GM12801 (cell line): ENCODE results near the gene CTBP2.

Experiments
- CTCF ChIP-seq: IDR thresholded peaks from one replicate; pipeline ENCODE4 v1.5.1; 2011; ENCODE audit warnings: control low read depth; ENCODE audit not compliant: insufficient read length; ENCODE audit errors: extremely low read depth

The CTBP2 gene

GRCh38 chr10:125166658-125167057 lies 6.3 kb upstream of the CTBP2 start:
- TF ChIP-seq CTCF = no peak

- no peak for TF ChIP-seq CTCF
These were observed 5.5 kb upstream of the CTBP2 start for GRCh38 chr10:125165584-125166573.

GRCh38 chr10:125164421-125164820 lies 4.1 kb upstream of the CTBP2 start:
- TF ChIP-seq CTCF = no peak

GRCh38 chr10:125163803-125164202 lies 3.4 kb upstream of the CTBP2 start:
- TF ChIP-seq CTCF = no peak

- no peak for TF ChIP-seq CTCF
These were observed 2.0 kb upstream of the CTBP2 start for GRCh38 chr10:125162120-125162931.

- no peak for TF ChIP-seq CTCF
These were observed 1.4 kb upstream of the CTBP2 start for GRCh38 chr10:125161707-125162119.
